ENCODE results near the gene GAB1. TPM values are rescaled to one million over a fixed set of nuclear protein-coding genes. Genes with fewer than 3 reads are reported as not detected.

The GAB1 gene
- total and polyA plus RNA-seq, 4 donors = 2.4 to 31.3 (median 6.9) TPM

- Histone ChIP-seq H3K4me1 (ENCODE audit: control insufficient read depth in 4 of 4, insufficient read depth in 4 of 4, low read length in 3 of 4) (peaks cover 2 to 40% (median 4%) of the 10 kb centered on the region in 4 donors), H3K27me3 (ENCODE audit: control insufficient read depth in 4 of 4, insufficient read depth in 4 of 4, low read length in 3 of 4) (no peaks in the 10 kb centered on the region), H3K36me3 (ENCODE audit: control insufficient read depth in 4 of 4, insufficient read depth in 3 of 4, low read depth in 1 of 4, low read length in 3 of 4) (no peaks in the 10 kb centered on the region), H3K9ac (ENCODE audit: low read depth in 1 of 2, low read length in 2 of 2) (no peak overlapping the region), H3K27ac (ENCODE audit: low read depth in 1 of 2, low read length in 2 of 2) (peak overlapping the region; percentile 29 to 32), H3K4me3 (ENCODE audit: low read depth in 1 of 3, low read length in 3 of 3) (no peak overlapping the region), H3K9me3 (ENCODE audit: control insufficient read depth in 4 of 4, low read length in 3 of 4) (no peaks in the 10 kb centered on the region)
- 21% methylated on average over 6 of the region's 6 CpGs for WGBS
- DNase-seq (ENCODE audit: low spot score) = no peak
- peak; percentile 39 for TF ChIP-seq SP1 (IDR thresholded peaks at IDR 0.05)
- no peak for TF ChIP-seq EGR1 (IDR thresholded peaks at IDR 0.05; ENCODE audit: low read depth in 2 of 2)
- TF ChIP-seq HNF4A (conservative IDR thresholded peaks at IDR 0.05) = no peak
Measured at GRCh38 chr4:143358923-143359643, 22.4 kb downstream of the GAB1 start.

- H3K9me3 ChIP-seq (ENCODE audit: control insufficient read depth in 4 of 4, low read length in 3 of 4) = no peaks in the 10 kb centered on the region
- TF ChIP-seq MAX (IDR thresholded peaks at IDR 0.05) (no peak), TAF1 (conservative IDR thresholded peaks at IDR 0.05) (no peak), HNF4A (conservative IDR thresholded peaks at IDR 0.05) (no peak), CTCF (IDR thresholded peaks at IDR 0.05; ENCODE audit: low read depth, low read length, missing input control) (no peak), GABPA (IDR thresholded peaks at IDR 0.05 in 1 of 2, conservative IDR thresholded peaks at IDR 0.05 in 1 of 2) (no peak), SP1 (IDR thresholded peaks at IDR 0.05) (no peak), RXRA (IDR thresholded peaks at IDR 0.05) (no peak), REST (IDR thresholded peaks at IDR 0.05) (no peak), FOXA1 (IDR thresholded peaks at IDR 0.05) (no peak), RAD21 (IDR thresholded peaks at IDR 0.05) (no peak), EGR1 (IDR thresholded peaks at IDR 0.05; ENCODE audit: low read depth in 2 of 2) (no peak), JUND (IDR thresholded peaks at IDR 0.05) (no peak), ATF3 (IDR thresholded peaks at IDR 0.05) (no peak), YY1 (IDR thresholded peaks at IDR 0.05) (no peak), ZBTB33 (IDR thresholded peaks at IDR 0.05) (no peak), FOXA2 (IDR thresholded peaks at IDR 0.05) (no peak), NR2F2 (IDR thresholded peaks at IDR 0.05) (no peak), HNF4G (IDR thresholded peaks at IDR 0.05) (no peak)
- no peak for DNase-seq (ENCODE audit: low spot score)
- H3K4me1 ChIP-seq (ENCODE audit: control insufficient read depth in 4 of 4, insufficient read depth in 4 of 4, low read length in 3 of 4) = peaks cover 2 to 40% (median 4%) of the 10 kb centered on the region in 4 donors
- peak overlapping the region; percentile 29 to 32 for H3K27ac ChIP-seq (ENCODE audit: low read depth in 1 of 2, low read length in 2 of 2)
- no peaks in the 10 kb centered on the region for H3K36me3 ChIP-seq (ENCODE audit: control insufficient read depth in 4 of 4, insufficient read depth in 3 of 4, low read depth in 1 of 4, low read length in 3 of 4)
- H3K4me3 ChIP-seq (ENCODE audit: low read depth in 1 of 3, low read length in 3 of 3) = no peak overlapping the region
- WGBS = 84% methylated on average over 1 of the region's 1 CpG
- H3K27me3 ChIP-seq (ENCODE audit: control insufficient read depth in 4 of 4, insufficient read depth in 4 of 4, low read length in 3 of 4) = no peaks in the 10 kb centered on the region
- H3K9ac ChIP-seq (ENCODE audit: low read depth in 1 of 2, low read length in 2 of 2) = no peak overlapping the region
Measured at GRCh38 chr4:143359644-143360193, 23.0 kb downstream of the GAB1 start.

Data from liver (tissue), 9 donors.